ENCODE results near the gene CD63.
"Not testable (repeated sequence)": the region's sequence is repeated elsewhere in the genome, so short reads cannot be mapped to it uniquely, and the experiment has no call there.

Gene CD63

GRCh38 chr12:55728939-55729818 is at the start of gene CD63:
Gene CD63, minus strand, starts transcription at chr12:55729009. Its CDS starts 668 bp downstream, at chr12:55728341.
- peak; percentile 60 for DNase-seq

- DNase-seq, result no peak
These were observed 49.0 kb upstream of the CD63 start for GRCh38 chr12:55777856-55778255.

- DNase-seq, result no peak
These were observed 42.9 kb upstream of the CD63 start for GRCh38 chr12:55771736-55772135.

GRCh38 chr12:55767156-55767555 is 38.3 kb upstream of the CD63 start:
- DNase-seq, result no peak

DNA sequence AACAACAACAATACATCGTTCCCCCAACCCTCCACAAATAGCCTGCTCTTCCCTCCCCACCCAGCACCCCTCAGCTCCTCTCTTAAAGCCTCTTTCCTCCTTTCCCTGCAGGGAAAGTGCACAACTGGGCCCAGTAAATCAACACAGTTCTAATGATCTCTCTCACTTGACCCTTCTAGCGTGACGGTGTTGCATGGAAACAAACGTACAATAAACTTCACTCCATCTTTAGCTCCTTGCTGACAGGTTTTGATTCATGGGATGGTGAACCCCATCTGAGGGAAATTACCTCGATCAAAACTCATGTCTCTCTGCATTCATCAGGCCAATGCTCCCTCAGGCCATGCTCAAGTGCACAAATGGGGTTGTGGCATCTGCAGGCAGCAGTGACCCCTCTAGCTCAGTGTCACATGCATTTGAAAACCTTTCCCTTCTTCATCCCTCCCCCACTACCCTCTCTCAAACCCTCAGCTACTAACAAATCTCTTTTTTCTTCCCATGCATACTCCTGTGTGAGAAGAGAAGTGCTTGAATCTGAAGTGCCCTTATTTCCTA is 37.0 kb upstream of the CD63 start:
- no peak for DNase-seq

DNA sequence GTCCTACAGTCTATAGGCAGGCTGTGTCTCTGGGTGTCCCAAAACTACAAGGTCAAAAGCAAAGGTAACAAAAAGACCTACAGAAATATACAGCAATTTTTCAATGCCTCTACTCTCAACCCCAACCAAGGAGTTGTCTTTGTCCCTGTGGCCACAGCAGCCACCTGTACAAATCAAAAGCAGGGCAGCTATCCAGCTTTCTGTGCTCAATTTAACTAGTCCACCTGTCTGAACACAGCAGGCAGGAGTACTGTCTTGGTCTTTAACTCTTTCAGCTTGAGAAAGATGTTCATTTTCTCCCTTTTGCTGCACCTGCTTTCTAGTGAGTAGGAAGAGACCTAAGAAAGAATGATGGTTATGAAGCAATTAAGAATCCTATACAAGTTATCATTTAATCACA is 33.8 kb upstream of the CD63 start:
- no peak for DNase-seq

DNA sequence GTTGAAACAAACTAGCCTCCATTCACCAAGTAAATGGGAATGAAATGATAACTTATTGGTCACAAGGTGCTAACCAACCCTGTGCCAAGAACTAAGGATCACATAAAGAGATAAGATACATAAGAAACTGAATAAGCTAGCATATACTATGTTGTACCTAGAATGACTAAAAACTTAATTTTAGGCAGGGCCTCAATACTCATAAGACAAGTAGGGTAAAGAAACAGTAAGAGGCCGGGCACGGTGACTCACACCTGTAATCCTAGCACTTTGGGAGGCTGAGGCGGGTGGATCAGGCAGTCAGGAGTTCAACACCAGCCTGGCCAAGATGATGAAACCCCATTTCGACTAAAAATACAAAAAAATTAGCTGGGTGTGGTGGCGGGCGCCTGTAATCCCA is 31.9 kb upstream of the CD63 start:
- DNase-seq, result no peak

DNA sequence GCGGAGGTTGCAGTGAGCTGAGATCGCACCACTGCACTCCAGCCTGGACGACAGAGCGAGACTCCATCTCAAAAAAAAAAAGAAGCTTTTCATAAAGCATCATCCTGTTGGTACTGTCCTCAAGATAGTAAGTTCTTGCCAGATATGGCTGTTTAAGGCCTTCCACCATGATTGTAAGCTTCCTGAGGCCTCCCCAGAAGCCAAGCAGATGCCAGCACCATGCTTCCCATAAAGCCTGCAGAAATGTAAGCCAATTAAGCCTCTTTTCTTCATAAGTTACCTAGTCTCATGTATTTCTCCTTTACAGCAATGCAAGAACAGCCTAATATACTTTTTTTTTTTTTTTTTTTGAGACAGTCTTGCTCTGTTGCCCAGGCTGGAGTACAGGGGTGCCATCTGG is 29.8 kb upstream of the CD63 start:
- DNase-seq, result not testable (repeated sequence)

DNA sequence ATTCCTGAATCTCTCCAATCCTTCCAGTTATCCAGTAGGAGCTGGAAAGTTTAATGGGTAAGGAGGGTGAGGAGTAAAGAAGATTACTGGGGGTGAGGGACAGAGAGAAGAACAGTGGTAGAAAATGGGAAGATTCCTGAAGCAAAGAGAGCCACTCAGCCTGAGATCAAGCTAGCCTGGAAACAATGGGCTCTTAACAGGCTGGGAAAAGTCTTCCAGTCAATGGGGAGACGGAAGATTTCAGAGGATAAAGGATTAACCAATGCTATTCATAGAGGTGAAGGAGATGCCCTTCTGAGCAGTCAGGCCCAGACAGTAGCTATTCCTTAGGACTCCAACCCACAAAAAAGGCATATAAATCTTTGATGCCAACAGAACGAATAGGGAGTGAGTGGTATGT is 28.9 kb upstream of the CD63 start:
- no peak for DNase-seq

GRCh38 chr12:55755246-55755645 is 26.4 kb upstream of the CD63 start:
- no peak for DNase-seq

- no peak for DNase-seq
These were observed 19.6 kb upstream of the CD63 start for GRCh38 chr12:55748230-55748993.

DNA sequence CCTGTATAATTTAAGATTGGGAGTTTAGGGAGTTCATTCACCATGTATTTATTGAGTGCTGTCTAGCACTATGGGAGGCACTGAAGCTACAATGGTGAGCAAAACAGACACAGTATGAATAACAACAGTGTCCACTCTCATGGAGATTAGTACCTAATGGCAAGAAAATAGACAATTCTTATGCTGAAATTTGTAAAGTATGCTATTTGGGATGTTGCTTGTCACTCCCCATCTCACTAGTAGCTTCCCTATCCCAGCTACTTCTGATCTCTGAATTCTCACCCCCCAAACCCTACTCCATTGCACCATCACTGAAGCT is 18.1 kb upstream of the CD63 start:
- no peak for DNase-seq

DNA sequence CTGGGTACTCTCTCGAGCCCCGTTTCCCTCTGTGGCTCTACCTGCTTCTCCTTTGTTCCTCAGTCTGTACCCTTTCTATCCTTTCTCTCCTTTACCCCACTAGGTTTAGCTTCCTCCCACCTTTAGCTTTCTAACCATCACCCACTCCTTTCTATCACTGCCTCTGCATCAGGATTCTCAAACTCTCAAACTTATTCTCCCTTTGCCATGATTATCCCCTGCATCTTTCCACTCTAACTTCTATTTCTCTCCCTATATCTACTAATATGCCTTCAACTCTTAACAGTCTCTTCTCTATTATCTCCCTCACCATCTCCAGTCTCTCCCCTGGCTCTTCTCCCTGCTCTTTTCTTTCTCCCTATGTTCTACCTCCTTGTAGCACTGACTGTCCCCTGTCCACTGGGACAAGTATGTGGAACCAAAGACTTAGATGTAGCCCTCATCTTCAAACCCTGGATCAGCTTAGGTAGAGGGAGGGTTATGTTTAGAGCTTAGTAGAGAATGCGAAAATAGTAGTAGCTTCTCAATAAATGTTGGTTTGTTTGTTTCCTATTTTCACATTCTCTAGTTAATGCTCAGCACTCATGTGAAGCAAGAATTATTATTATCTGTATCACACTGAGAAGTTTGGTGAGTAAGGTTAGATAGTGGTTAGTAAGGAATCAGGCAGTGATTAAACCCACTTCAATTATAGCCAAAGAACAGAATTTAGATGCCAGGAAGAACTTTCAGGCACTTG is 17.5 kb upstream of the CD63 start:
- DNase-seq, result no peak

DNA sequence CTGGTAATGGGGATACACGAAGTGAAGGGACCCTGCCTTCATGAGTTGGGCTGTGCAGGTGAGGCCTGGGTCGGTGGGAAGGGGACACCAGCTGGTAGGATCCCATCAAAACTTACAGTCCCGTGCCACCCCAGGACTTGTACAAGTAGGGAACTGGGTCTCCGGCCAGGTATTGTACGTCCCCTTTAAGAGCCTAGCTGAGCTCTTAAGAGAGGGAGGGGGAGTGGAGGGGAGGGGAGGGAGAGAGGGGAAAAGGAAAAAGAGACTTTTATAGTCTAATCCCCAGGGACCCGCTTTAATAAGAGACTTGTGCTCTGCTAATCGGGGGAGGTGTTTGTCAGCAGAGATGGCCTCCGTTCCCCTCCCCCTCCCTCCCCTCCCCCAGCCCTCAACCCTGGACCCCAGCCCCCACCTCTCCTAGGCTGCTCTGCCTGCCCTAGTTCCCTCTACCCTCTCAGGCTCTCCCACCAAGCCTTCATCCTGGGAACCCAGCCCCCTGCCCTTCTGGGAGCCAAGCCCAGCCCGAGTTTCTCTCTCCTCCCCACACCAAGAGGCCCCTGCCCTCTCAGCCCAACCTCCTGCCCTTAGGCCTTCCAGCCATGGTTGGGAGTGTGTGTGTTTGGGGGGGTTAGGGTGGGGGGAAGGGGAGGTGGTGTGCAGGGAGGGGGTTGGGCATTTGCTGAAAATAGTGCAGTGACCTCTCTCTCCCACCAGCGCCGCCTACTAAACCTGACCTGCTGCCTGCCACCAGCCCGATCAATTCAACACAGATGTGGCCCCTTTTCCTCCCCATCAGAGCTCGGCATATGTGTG is 16.8 kb upstream of the CD63 start:
- no peak for DNase-seq

GRCh38 chr12:55744340-55745030 is 15.7 kb upstream of the CD63 start:
- no peak for DNase-seq

- DNase-seq, result peak; percentile 71
These were observed 14.9 kb upstream of the CD63 start for GRCh38 chr12:55743406-55744339.

GRCh38 chr12:55742719-55743405 is 14.1 kb upstream of the CD63 start, which contains the start of gene GDF11:
Gene GDF11, plus strand, starts transcription at chr12:55743122. Its CDS starts 195 bp downstream, at chr12:55743317.
- DNase-seq, result peak; percentile 77

DNA sequence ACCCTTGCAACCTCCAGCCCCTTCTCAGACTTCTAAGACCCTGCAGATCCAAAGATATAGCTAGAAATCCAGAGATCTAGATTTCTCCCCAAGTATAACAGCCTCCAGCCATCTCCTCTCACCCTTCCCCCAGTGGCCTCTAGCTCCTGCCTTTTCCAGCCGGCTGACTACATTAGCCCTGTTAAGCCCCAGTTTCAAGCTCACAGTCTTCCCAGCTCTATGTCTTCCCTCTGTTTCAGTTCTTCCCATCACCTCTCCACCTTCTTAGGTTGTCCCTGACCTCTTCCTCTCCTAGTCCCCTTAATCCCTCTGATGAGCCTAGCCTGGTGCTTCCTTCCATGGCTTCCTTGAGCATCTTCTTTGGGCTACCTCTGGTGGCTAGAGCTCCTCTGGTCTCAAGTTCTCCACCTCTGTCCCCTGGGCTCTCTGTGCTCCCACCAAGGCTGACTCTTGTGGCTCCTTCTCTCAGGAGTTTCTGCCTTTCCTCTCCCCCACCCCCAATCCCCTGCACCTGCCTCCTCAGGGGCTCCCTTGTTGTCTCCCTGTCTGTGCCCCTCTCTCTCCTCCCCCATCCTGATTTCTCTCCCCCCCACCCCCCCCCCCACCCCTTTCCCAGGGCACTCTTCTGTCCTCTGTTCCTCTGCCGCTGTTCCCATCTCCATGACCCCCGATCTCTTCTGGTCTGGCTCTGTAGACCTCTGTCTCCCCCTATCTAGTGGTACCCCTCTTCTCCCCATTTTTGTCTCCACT is 13.3 kb upstream of the CD63 start:
- DNase-seq, result no peak

GRCh38 chr12:55739025-55739378 is 10.2 kb upstream of the CD63 start:
- no peak for DNase-seq
